Measurements from ENCODE around the gene CFAP20DC.

Gene CFAP20DC

DNA sequence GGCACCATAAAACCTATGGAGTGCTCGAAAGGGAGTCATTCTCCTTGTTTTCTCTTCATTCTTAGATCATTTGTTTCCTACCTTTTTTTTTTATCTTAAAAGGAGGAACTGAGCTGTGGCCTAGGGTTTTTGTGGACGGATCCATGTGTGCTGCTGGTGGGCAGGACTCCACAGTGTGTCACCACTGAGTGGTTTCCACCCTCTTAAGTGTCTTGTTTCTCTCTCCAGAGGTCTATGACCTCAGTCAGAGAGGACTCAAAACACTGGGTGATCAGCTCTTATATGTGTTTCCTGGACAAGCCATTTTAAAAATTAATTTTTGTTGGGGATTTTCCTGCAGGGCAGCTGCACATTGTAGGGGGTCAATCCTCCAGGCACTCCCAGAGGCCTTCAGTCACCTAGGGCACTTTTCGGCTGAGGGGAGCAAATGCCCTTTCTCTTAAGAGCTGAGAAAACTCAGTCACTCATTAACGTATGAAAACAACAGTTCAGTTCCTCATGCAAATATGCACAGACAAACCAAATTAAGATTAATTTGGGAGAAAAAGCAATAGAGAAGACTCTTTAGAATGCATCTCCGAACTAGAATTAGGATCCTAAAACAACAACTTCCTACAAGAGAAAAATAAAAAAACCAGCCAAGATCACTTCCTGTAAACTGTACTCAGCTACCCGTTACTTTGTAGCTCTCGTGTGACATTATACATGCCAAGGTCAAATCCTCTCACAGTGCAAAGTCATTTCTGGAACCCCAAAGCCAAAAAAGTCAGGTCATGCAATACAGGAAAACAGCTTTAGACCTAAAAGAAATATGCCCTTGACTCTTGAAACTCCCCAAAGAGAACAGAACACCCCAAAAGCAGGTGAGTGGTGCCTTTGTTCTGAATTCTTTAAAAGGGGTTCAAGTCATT, 355.6 kb downstream of the CFAP20DC start:
- no peak for DNase-seq (ENCODE audit: low read depth)

DNA sequence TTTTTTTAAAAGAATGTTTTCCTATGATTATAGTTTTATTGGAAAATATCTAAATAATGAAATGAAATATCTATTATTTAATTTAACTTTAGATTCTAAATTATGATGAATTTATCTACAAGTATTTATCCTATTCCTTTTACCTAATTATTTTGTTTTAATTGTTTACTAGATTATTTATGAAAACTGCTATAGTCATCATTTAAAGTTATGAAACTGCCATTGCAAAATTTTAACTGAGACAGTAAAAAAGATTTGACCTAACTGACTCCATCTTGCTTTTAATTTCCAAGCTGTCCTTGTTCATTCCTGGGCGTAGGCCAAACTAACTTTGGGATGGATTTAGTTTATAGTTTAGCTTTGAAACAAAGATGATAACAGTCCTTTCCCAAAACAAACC, 357.3 kb downstream of the CFAP20DC start:
- DNase-seq (ENCODE audit: low read depth), result no peak

Measured in EH (cell line).